CD4-positive, alpha-beta T cell treated with Interleukin-15 for 1 hour (primary cell): ENCODE results near the gene FKBP11.
"Not testable (repeated sequence)": the region's sequence is repeated elsewhere in the genome, so short reads cannot be mapped to it uniquely, and the experiment has no call there.

ENCODE experiments used
- DNase-seq: peaks from one replicate; pipeline ENCODE4 v3.0.0-alpha.2; 2020

FKBP11 gene

GRCh38 chr12:48954841-48955501 is 29.7 kb upstream of the FKBP11 start:
- no peak for DNase-seq

- DNase-seq = no peak
Observed at GRCh38 chr12:48954061-48954460, 28.8 kb upstream of the FKBP11 start.

GRCh38 chr12:48952691-48953090 is 27.4 kb upstream of the FKBP11 start:
- no peak for DNase-seq

- DNase-seq = no peak
Observed at GRCh38 chr12:48947727-48948126, 22.4 kb upstream of the FKBP11 start.

GRCh38 chr12:48946943-48947342 is 21.7 kb upstream of the FKBP11 start:
- DNase-seq = no peak

DNA sequence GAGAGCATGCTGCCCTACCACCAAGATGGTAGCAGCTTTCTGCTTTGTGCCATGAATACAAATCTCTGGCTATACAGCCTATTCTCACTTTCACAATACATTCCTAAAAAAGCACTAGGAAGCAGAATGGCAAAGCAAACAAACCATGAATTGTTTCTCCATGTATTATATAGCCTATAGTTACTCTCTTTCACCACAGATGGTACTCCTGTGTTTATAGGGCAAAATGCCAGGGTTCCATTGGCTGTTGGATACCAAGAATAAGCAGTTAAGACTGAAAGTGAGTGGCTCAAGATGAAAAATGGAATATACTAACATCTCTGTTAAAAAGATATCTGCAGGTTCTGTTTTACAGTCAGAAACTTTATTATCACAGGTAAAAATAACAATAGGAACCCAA is 20.9 kb upstream of the FKBP11 start:
- no peak for DNase-seq

DNA sequence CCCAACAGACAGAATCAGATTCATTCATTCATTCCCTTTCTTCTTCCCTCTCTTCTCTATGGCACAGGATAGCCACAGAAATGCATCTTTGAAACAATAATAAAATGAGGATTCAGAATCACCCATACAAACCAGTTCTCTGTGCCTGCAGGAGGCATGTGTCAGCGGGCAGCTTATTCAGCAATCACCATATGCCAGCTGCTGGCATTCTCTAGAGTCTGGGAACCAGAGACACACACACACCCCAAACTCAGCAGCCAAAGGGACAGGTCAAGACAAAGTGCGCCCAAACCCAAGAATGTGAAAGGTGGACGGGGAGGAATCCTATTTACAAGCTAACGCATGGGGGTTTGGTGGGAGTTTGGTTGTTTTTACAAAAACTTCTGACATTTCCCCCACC is 17.9 kb upstream of the FKBP11 start:
- DNase-seq = no peak

GRCh38 chr12:48940181-48940580 is 14.9 kb upstream of the FKBP11 start:
- DNase-seq = peak; percentile 57

- peak; percentile 47 for DNase-seq
Observed at GRCh38 chr12:48938805-48939204, 13.5 kb upstream of the FKBP11 start.

DNA sequence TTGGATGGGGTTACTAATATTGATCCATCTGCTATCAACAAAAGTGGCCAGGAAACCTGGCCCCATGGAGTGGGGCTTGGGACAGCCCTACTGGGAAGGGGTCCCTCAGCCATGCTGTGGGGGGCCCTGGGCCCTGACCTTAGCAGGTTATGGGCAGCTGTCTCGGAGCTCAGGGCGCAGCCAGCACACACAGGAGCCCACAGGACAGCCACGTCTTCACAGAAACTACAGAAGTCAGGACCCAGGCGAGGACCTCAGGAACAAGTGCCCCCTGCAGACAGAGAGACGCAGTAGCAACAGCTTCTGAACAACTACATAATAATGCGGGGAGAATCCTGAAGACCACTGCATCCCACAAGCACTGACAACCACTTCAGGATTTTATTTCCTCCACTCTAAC is 11.9 kb upstream of the FKBP11 start:
- no peak for DNase-seq

GRCh38 chr12:48936379-48936979 is 11.2 kb upstream of the FKBP11 start:
- peak; percentile 76 for DNase-seq

DNA sequence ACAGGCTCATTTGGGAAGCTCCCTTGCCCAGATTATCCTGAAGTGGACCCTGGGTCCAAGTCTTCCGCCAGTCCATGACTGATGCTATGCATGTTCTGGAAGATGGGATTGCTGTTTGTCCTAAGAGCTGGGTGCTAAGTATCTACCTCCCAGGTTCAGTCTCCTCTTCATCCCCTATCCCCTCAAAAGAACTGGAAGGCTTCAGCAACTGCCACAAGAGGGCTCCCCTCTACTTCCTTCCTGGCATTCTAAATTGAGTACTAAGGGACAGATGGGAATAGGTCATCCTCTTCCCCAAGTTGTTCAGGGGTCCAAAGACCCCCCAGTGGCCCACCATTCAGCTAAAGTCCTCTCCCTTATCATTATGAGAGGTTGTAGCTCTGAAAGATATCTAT is 9.0 kb upstream of the FKBP11 start:
- DNase-seq = no peak

DNA sequence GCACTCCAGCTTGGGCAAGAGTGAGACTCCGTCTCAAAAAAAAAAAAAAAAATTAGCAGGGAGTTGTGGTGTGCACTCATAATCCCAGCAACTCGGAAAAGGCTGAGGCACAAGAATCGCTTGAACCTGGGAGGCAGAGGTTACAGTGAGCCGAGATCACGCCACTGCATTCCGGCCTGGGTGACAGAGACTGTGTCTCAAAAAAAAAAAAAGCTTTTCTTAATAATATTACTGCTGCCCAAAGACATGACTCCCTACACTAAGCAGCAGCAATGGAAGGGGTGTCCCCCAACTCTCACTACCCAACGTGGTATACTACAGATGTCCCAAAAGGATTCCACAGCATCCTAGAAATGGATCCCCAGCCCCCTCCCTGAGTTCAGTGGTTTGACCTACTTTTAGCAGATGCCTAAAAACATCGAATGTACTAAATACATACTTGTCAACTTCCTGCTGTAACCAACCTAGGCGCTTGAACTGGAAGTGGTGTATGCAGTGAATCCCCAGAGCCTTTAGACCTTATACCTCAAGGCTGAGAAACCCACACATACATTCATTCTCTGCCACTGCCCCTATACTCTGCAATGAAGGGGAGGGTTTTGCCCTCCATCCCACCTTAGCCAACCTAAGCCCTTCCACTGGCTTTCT is 8.5 kb upstream of the FKBP11 start:
- DNase-seq = peak; percentile 43

DNA sequence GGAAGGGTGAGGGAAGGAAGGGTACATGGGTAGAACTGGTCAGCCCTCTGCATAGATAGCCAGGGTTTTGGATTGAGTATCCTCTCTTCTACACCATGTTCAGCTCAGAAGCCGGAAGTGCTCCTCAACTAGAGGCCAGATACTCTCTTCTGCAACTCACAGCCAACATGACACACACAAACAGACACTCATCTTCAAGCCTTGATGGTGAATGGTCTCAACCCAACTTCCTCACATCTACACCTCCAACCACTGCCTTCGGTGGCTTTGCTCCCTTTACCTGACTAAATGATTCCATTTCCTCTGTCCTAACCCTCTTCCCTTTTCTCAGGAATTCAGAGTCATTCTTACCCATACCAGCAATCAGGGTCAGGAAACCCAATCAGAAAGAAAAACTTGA is 7.6 kb upstream of the FKBP11 start:
- no peak for DNase-seq

DNA sequence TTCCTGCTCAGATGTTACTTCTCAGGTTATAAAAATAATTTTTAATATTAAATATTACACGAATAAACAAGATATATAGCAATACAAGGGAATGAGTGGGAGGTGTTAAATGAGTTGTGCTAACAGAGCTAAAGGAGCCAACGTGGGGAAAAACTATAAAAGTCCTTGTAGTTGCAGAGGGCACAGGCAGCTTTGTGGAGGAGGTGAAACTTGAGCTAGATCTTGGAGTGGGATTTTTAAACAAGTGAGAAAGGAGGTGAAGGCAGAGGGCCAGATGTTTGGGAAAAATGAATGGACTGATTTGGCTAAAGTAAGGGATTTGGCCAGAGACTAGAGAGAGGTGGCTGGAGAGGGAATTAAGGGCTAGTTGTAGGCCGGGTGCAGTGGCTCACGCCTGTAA is 5.2 kb upstream of the FKBP11 start:
- no peak for DNase-seq

- no peak for DNase-seq
Observed at GRCh38 chr12:48929551-48929950, 4.3 kb upstream of the FKBP11 start.

DNA sequence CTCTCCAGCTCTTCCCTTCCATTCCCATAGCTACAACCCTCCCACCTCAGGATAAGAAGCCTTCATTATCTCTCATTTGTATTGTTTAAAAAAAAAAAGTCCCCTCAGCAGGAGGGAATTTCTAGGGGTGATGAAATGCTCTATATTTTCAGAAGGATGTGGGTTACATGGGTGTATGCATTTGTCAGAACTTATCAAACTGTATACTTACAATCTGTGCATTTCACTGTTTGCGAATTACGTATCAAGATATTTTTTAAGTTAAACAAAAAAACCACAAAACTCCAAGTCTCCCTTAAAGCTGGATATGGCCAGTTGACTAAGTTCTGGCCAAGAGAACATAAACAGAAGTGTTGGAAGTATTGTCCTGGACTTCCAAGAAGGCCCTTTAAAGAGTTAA is 2.0 kb upstream of the FKBP11 start:
- DNase-seq = no peak

DNA sequence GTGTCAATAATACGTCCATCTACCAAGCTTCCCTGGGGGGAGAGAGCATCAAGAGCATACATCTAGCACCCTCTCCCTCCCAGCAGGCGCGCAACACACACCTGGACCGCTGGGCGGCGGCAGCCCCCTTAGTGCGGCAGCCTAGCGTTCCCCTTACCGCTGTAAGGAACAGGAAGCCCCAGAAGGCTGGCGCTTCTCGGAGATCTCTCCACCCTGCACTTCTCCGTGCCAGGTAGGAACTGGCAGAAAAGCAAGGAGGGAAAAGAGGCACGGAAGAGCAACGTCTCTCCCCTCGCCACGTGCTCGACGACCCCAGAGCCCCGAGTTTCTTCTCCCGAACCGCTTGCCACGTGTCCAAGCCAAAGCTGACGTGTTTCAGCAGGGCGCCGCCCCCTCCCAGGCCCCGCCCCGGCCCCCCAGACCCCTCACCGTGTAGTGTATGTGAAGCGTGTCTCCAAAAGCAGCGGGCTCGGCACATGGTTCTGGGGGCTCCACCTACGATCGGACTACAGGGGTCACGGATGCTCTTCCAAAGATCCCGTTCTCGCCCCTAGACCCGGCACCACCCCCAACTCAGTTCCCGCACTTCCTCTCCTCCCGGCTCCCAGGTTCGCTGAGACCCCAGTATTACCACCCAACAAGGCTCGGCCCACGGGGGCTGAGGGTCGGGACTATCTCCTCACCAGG is 532 bp downstream of the FKBP11 start:
- peak; percentile 79 for DNase-seq

DNA sequence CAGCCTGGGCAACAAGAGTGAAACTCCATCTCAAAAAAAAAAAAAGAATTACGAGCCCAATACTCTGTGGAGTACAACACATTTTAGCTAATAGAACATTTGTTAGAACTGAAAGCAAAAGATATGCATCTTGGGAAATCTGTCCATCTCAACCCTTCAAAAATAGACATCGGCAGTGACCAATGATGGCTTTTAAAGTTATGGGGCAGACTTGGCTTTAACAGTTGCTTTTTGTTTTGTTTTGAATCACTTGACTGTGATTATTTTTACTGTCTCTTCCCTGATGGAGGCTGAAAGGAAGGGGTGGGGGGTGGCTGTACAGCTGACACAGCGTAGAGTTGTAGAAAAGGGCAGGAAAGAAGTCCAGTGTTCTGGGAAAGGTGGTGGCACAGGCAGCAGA is 2.2 kb downstream of the FKBP11 start:
- no peak for DNase-seq

GRCh38 chr12:48917857-48918537 is 7.3 kb downstream of the FKBP11 start:
- DNase-seq = peak; percentile 35

DNA sequence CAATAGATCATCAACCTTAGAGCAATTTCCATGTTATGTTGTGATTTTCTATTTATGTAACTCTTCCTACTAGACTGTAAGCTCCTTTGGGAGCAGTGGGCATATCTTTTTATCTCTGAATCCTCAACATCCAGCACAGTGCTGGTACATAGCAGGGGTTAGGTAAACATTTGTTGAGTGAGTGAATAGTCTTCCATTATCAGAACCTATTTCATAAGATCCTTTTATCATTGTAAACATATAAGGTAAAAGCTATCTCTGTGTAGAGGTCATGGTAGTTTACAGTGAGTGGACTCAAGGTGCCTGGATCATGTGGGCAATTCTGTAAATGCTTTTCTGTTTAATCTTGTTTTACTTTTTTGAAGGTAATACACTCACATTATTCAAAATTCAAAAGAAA is 15.1 kb downstream of the FKBP11 start:
- DNase-seq = no peak

GRCh38 chr12:48909698-48910097 is 15.6 kb downstream of the FKBP11 start:
- not testable (repeated sequence) for DNase-seq

DNA sequence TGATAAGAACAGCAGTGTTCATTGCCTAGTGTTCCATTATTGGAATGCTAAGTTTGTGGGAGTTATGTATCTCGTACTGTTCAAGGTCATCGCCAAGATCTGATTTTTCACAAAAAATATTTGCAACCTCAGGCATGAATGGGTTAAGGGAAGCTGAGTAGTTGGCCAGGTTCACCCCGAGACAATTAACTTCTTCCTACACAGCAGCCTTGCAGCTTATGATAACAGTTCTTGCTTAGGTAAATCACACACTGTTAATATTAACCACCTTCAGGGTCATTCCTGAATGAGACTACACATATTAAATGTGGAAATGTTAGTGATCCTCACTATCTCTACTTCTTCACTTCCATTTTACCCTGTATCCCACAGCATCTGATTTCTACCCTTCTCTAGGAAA is 18.0 kb downstream of the FKBP11 start:
- DNase-seq = no peak
